Measurements from ENCODE around the gene CTBP1. TPM values are rescaled to one million over a fixed set of nuclear protein-coding genes. Genes with fewer than 3 reads are reported as not detected.

CTBP1 gene
- polyA plus RNA-seq, 3 donors from 2014 or later = 72.1 to 110 (median 77.7) TPM

DNA sequence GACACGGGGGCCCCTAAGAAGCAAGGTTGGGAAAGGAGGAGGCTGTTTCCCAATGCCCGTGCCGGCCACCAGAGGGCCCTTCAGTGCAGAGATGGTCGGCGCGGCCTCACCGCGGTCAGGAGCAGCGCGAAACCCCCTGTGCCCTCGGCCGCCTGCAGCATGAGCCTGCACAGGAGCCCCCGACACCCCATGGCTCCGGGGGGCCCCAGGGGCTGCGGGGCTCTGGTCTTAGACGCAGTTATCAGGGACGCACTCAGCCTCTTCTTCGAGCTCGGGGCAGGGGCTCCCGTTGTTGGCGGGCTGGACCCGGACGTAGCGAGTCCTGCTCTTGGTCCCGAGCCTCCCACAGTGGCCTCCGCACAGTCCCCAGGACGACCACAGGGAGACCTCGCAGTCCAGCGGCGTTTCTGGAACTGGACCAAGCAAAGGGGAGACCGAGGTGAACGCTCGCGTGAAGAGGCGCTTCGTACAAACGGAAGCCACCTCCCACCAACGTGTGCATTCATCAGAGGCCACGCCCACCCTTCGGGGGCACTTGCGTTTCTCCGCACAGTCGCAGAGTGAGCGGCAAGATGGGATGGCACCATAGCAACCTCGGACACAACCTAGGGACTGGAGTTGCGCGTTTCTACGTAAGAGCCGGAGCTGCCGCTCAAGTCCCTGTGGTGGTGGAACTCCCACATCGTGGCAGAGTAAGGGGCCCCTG is 81.5 kb downstream of the CTBP1 start:
- H3K36me3 Mint-ChIP-seq = peaks cover 0 to 23% (median 22%) of the 10 kb centered on the region in 3 donors
- peak overlapping the region; percentile 92 to 98 (median 96) for H3K27ac Mint-ChIP-seq
- peaks cover 49% of the 10 kb centered on the region in 2 donors for H3K4me1 Mint-ChIP-seq
- peak; percentile 94 to 96 (median 96) for DNase-seq
- H3K9me3 Mint-ChIP-seq = no peaks in the 10 kb centered on the region
- H3K27me3 Mint-ChIP-seq (ENCODE audit: low read depth in 3 of 3) = peaks cover 31 to 55% (median 38%) of the 10 kb centered on the region in 3 donors
- peak overlapping the region; percentile 86 to 92 (median 88) for H3K4me3 Mint-ChIP-seq

GRCh38 chr4:1166509-1167243 is 82.3 kb downstream of the CTBP1 start:
- Mint-ChIP-seq H3K4me3 (peak overlapping the region; percentile 86 to 92 (median 88)), H3K36me3 (peaks cover 0 to 23% (median 22%) of the 10 kb centered on the region in 3 donors), H3K9me3 (no peaks in the 10 kb centered on the region), H3K4me1 (peaks cover 49% of the 10 kb centered on the region in 2 donors), H3K27ac (peak overlapping the region; percentile 92 to 98 (median 96)), H3K27me3 (ENCODE audit: low read depth in 3 of 3) (peaks cover 24 to 49% (median 38%) of the 10 kb centered on the region in 3 donors)
- DNase-seq = peak; percentile 57 to 67 (median 60)

- DNase-seq = no peak
- peaks cover 42 to 45% of the 10 kb centered on the region in 2 donors for H3K4me1 Mint-ChIP-seq
- no peaks in the 10 kb centered on the region for H3K9me3 Mint-ChIP-seq
- H3K27ac Mint-ChIP-seq = peak overlapping the region in 3 of 6 donors; percentile 20 to 62 (median 61)
- H3K27me3 Mint-ChIP-seq (ENCODE audit: low read depth in 3 of 3) = peaks cover 14 to 38% (median 27%) of the 10 kb centered on the region in 3 donors
- peaks cover 0 to 14% (median 12%) of the 10 kb centered on the region in 3 donors for H3K36me3 Mint-ChIP-seq
- H3K4me3 Mint-ChIP-seq = no peak overlapping the region
Measured at GRCh38 chr4:1164956-1165545, 83.9 kb downstream of the CTBP1 start.

DNA sequence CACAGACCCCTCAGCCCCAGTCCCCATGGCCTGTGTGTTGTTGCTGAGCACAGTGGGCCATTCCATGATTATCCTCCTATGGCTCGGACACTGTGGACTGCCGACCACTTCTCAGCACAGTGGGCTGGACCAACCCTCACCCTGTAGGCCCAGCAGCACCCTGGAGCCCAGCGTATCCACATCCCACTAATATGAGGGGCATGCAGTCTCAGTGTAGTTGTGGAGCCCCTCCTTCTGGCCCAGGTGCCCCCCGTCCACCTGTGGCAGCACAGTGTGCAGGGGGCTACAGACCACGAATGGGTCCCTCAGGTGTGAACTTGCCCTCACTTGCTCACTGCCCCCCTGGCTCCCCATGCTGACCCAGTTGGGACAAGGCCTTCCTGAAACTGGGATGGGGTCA is 84.5 kb downstream of the CTBP1 start:
- Mint-ChIP-seq H3K27me3 (ENCODE audit: low read depth in 3 of 3) (peaks cover 14 to 32% (median 26%) of the 10 kb centered on the region in 3 donors), H3K4me1 (peaks cover 37 to 41% of the 10 kb centered on the region in 2 donors), H3K4me3 (no peak overlapping the region), H3K27ac (peak overlapping the region in 3 of 6 donors; percentile 8 to 61 (median 46)), H3K9me3 (no peaks in the 10 kb centered on the region), H3K36me3 (peaks cover 0 to 12% (median 11%) of the 10 kb centered on the region in 3 donors)
- no peak for DNase-seq

DNA sequence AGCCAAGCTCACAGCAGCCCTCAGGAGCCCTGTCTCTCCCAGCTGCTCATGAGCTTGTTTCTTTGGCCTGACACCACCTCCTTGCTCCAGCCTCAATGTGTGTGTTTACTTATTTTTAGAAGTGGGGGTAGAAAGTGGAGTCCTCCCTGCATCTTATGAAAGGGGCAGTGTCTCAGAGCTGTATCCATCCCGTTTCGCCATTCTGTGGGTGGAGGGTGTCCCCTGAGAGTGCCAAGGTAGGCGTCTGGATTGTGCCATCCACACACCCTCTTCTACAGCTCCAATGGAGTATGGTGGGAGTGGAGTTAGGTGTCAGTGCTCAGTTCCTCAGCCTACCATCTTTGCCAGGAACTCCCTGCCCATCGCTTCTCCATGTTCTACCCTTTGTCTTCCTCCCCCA is 84.9 kb downstream of the CTBP1 start:
- no peak overlapping the region for H3K4me3 Mint-ChIP-seq
- H3K27ac Mint-ChIP-seq = peak overlapping the region in 3 of 6 donors; percentile 8 to 54 (median 46)
- no peaks in the 10 kb centered on the region for H3K9me3 Mint-ChIP-seq
- DNase-seq = no peak
- H3K4me1 Mint-ChIP-seq = peaks cover 33 to 37% of the 10 kb centered on the region in 2 donors
- peaks cover 0 to 9% (median 8%) of the 10 kb centered on the region in 3 donors for H3K36me3 Mint-ChIP-seq
- peaks cover 14 to 27% (median 25%) of the 10 kb centered on the region in 3 donors for H3K27me3 Mint-ChIP-seq (ENCODE audit: low read depth in 3 of 3)

Other genes with a start within 250 kb of the CTBP1 start
- under 1 TPM in 2 of 3 donors, not detected in 1; 0.19 to 0.30 TPM for gene FGFRL1, start 237.5 kb downstream of the CTBP1 start, polyA plus RNA-seq
- 1 to 10 TPM in 2 of 3 donors, not detected in 1; 1.3 to 2.4 TPM for gene RNF212, start 135.6 kb downstream of the CTBP1 start, polyA plus RNA-seq
- gene SPON2, start 76.5 kb downstream of the CTBP1 start, polyA plus RNA-seq = 1,000 to 10,000 TPM in 2 of 3 donors, 100 to 1,000 TPM in 1; 603 to 1,685 (median 1,079) TPM
- 10 to 100 TPM; 60.7 to 76.0 (median 72.9) TPM for gene MAEA, start 40.8 kb upstream of the CTBP1 start, polyA plus RNA-seq
- gene UVSSA, start 98.1 kb upstream of the CTBP1 start, polyA plus RNA-seq = 1 to 10 TPM; 3.2 to 7.0 (median 4.0) TPM
- gene NKX1-1, start 157.3 kb upstream of the CTBP1 start, polyA plus RNA-seq = not detected

Measured in immature natural killer cell (primary cell).